Chondrocyte (in vitro differentiated cells): ENCODE results near the gene ENG. TPM values are rescaled to one million over a fixed set of nuclear protein-coding genes. Genes with fewer than 3 reads are reported as not detected.

ENCODE experiments used
- DNase-seq: peaks from one replicate; pipeline ENCODE4 v3.0.0; 2021; ENCODE audit warnings: mixed read lengths, low spot score
- H3K27ac Mint-ChIP-seq: one replicate; pipeline ENCODE4 v1.8.0; 2021; ENCODE audit warnings: mild to moderate bottlenecking, moderate library complexity, mixed read lengths; ENCODE audit not compliant: unreplicated experiment
- H3K27me3 Mint-ChIP-seq: 2 replicates; pipeline ENCODE4 v1.8.0; 2021; ENCODE audit warnings: low read depth, mixed read lengths
- H3K36me3 Mint-ChIP-seq: 2 replicates; pipeline ENCODE4 v1.8.0; 2021; ENCODE audit warnings: low read depth, mixed read lengths
- H3K4me1 Mint-ChIP-seq: 2 replicates; pipeline ENCODE4 v1.8.0; 2021; ENCODE audit warnings: low read depth, mild to moderate bottlenecking, mixed read lengths
- H3K4me3 Mint-ChIP-seq: one replicate; pipeline ENCODE4 v1.8.0; 2021; ENCODE audit warnings: mild to moderate bottlenecking, moderate library complexity, mixed read lengths; ENCODE audit not compliant: unreplicated experiment
- H3K9me3 Mint-ChIP-seq: 2 replicates; pipeline ENCODE4 v1.8.0; 2021; ENCODE audit warnings: low read depth, mixed read lengths
- total RNA-seq: library from RNA; stranded (reverse); gene quantifications from 3 replicates; pipeline ENCODE4 v1.2.1, GENCODE V29; 2021
- TF ChIP-seq, protein P1 (sequence below): fragments of 200-600 bp; sonication (generic); IDR thresholded peaks from 2 replicates; pipeline ENCODE4 v1.5.0; 2021; ENCODE audit warnings: antibody characterized with exemption, mild to moderate bottlenecking, moderate library complexity

The ENG gene
- total RNA-seq, 1 donor from 2014 or later: 81.3 TPM

DNA sequence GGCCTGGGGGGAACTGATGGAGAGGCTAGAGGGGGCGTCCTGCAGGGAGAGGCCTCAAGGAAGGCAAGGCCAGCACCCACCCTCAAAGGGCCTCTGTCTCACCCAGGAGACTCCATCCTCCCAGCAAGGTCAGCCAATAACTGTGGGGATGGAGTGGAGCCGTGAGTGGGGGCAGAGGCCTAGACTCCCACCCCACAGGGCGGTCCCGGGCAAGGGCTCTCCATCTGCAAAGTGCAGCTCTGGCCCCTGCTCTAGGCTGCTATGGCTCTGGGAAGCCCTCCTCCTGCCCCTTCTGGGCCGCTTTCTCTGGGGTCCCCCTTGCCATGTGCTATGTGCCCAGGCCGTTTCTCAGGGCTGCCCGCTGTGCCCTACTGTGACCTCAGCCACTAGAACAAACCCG is 37.7 kb downstream of the ENG start:
- no peak for DNase-seq
- Mint-ChIP-seq H3K9me3 (no peaks in the 10 kb centered on the region), H3K36me3 (peaks cover 20% of the 10 kb centered on the region), H3K4me3 (no peak overlapping the region), H3K27ac (peak overlapping the region; percentile 8), H3K27me3 (no peaks in the 10 kb centered on the region), H3K4me1 (peaks cover 4% of the 10 kb centered on the region)
- TF ChIP-seq, protein P1, sequence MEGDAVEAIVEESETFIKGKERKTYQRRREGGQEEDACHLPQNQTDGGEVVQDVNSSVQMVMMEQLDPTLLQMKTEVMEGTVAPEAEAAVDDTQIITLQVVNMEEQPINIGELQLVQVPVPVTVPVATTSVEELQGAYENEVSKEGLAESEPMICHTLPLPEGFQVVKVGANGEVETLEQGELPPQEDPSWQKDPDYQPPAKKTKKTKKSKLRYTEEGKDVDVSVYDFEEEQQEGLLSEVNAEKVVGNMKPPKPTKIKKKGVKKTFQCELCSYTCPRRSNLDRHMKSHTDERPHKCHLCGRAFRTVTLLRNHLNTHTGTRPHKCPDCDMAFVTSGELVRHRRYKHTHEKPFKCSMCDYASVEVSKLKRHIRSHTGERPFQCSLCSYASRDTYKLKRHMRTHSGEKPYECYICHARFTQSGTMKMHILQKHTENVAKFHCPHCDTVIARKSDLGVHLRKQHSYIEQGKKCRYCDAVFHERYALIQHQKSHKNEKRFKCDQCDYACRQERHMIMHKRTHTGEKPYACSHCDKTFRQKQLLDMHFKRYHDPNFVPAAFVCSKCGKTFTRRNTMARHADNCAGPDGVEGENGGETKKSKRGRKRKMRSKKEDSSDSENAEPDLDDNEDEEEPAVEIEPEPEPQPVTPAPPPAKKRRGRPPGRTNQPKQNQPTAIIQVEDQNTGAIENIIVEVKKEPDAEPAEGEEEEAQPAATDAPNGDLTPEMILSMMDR: no peak

DNA sequence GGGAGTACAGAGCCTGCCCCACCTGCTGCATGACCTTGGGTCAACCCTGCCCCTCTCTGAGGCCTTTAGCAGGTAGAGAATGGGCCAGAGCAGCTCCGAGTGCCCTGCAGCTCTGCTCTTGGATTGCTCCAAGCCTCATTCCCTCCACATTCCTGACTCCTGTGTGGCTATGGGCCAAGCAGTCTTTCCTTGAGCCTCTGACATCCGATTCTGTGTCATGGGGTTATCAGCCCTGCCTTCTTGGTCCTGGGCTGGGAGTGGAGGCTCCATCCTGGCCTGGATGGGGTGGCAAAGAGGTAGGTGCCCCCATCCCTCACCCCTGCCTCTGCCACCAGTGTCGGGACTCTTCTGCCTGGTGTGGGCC is 38.1 kb downstream of the ENG start:
- TF ChIP-seq, protein P1: no peak
- Mint-ChIP-seq H3K9me3 (no peaks in the 10 kb centered on the region), H3K4me1 (peaks cover 4% of the 10 kb centered on the region), H3K27ac (peak overlapping the region; percentile 8), H3K4me3 (no peak overlapping the region), H3K36me3 (peaks cover 21% of the 10 kb centered on the region), H3K27me3 (no peaks in the 10 kb centered on the region)
- no peak for DNase-seq

DNA sequence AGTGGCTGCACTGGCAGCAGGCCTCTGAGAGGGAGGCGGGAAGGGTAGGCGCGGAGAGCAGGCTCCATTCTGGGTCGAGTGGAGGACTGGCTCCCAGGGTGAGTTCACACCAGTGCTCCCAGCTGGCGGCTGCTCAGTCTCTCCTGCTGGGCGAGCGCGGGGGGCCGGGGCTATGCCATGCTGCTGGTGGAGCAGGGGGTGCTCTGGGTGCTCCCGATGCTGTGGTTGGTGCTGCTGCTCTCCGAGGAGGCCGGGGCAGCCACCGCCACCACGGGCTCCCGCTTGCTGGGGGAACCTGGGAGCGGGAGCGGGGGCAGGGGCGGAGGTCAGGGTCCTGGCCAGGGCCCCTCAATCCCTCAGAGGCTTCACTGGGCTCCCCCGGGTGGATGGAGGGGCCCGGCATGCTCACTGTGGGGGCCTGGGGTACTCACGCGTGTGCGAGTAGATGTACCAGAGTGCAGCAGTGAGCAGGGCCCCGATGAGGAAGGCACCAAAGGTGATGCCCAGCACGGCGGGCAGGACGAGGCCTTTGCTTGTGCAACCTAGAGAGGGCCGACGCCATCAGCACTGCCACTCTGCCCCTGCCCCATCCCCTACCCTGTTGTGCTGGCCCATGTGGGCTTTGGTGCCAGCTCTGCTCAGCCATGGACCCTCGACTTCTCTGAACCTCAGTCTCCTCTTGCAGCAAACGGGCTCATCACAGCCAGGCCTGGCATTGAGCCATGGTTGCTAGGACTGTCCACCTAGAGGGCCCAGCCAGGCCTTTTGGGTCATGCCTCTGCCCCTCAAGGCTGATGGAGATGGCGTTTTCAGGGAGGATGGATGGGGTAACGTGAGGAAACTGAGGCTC is 38.7 kb downstream of the ENG start:
- no peak for DNase-seq
- Mint-ChIP-seq H3K27ac (no peak overlapping the region), H3K27me3 (no peaks in the 10 kb centered on the region), H3K36me3 (peaks cover 20% of the 10 kb centered on the region), H3K4me3 (no peak overlapping the region), H3K9me3 (no peaks in the 10 kb centered on the region), H3K4me1 (peaks cover 4% of the 10 kb centered on the region)
- TF ChIP-seq, protein P1: no peak

DNA sequence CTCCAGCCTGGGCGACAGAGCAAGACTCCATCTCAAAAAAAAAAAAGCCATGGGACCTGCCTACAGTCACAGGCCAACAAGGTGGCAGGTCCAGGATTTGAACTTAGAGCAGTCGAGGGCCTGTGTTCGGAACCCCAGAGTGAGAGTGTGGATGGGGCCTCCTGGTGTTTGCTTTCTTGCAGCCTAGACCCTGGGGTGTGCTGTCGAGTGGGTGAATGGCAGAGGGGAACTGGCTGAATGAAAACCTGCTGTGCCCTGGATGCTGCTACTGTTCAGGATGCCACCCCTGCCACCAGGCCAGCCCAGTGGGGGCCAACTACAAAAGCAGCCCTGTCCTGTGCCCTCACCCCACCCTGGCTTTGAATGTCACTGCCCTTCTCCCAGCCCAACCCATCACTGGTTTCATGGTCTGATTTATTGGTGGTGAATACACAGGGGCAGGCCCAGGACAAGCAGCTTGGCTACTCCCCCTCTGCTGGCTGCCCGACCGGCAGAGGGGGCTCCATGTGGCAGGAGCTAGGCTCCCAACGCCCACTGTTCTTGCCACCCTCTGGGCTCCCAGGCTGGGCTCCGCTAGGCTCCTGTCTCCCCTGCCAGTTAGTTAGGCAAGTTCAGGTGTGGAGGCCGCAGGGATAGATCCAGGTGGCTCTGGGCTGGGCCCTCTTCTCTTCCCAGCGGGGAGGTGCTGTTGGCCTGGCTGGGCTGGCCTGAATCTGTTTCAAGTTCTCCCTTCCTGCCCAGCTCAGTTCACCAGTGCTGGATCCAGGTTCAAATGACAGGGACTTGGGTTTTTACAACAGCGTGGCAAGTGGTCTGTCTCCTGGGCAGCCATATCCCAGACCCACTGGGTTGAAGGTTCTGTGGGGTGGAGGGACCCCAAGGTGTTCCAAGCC is 39.6 kb downstream of the ENG start:
- no peaks in the 10 kb centered on the region for H3K27me3 Mint-ChIP-seq
- peaks cover 21% of the 10 kb centered on the region for H3K36me3 Mint-ChIP-seq
- TF ChIP-seq, protein P1: no peak
- peaks cover 4% of the 10 kb centered on the region for H3K4me1 Mint-ChIP-seq
- no peaks in the 10 kb centered on the region for H3K9me3 Mint-ChIP-seq
- DNase-seq: no peak
- H3K4me3 Mint-ChIP-seq: no peak overlapping the region
- H3K27ac Mint-ChIP-seq: no peak overlapping the region

DNA sequence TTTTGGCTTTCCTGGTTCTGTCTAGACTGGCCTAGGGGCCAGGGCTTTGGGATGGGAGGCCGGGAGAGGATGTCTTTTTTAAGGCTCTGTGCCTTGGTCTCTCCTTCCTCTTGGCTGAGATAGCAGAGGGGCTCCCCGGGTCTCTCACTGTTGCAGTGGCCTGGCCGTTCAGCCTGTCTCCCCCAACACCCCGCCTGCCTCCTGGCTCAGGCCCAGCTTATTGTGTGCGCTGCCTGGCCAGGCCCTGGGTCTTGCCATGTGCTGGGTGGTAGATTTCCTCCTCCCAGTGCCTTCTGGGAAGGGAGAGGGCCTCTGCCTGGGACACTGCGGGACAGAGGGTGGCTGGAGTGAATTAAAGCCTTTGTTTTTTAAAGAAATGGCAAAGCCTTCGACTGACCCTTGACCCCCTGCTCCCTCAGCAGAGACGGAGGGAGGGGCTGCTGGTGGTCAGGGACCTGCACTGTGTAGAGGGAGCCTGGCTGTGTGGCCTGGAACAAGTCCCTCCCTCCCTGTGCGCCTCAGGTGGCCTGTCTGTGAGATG is 40.7 kb downstream of the ENG start:
- Mint-ChIP-seq H3K4me3 (no peak overlapping the region), H3K36me3 (peaks cover 21% of the 10 kb centered on the region), H3K27ac (no peak overlapping the region), H3K27me3 (no peaks in the 10 kb centered on the region), H3K9me3 (no peaks in the 10 kb centered on the region), H3K4me1 (peaks cover 4% of the 10 kb centered on the region)
- DNase-seq: no peak
- TF ChIP-seq, protein P1: no peak
